ENCODE results near the gene ESPNL.
"Not testable (repeated sequence)": the region's sequence is repeated elsewhere in the genome, so short reads cannot be mapped to it uniquely, and the experiment has no call there.

ESPNL gene

DNA sequence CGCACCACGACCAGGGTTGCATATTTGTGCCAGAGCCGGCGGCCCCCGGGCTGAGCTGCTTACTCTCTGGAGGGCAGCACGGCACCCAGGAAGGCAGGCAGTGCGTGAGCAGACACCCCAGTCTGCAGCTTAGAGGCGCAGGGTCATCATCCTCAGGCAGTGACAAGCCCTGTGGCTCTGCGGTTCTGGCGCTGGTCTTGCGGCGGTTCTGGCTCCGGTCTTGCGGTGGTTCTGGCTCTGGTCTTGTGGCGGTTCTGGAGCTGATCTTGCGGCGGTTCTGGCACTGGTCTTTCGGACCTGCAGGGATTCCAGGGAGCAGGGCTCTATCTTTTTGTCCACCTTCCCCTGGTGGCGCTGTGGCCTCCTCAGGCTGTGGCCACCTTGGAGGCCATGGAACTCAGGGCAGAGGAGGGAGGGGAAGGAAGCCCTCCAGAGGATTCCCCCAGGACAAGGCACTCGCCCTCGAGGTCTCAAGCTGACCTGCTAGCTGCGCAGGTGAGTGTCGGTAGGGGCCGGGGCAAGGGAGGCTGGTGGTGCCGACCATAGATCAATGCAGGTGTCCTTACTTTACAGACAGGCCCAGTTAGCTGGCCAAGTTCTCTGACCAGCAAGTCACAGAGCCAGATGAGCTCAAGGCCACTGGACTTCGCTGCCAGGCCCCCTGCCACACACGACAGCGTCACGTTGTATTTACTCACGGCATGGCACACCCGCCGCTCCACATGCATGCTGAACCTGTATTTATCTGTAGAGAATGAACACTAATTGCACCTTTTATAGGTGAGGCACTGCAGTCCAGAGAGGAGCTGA lies 14.9 kb downstream of the ESPNL start:
- no peak for DNase-seq (ENCODE audit: low spot score)

DNA sequence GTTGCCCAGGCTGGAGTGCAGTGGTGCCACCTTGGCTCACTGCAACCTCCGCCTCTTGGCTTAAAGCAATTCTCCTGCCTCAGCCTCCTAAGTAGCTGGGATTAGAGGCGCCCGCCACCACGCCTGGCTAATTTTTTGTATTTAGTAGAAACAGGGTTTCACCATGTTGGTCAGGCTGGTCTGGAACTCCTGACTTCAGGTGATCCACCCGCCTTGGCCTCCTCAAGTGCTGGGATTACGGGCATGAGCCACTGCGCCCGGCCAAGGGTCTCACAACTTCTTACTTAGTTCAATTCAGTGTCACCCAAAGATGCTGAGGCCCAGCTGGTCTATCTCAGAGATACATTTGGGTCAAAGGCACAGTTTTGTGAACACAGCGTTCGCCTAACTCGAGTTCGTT lies 15.6 kb downstream of the ESPNL start:
- not testable (repeated sequence) for DNase-seq (ENCODE audit: low spot score)

DNA sequence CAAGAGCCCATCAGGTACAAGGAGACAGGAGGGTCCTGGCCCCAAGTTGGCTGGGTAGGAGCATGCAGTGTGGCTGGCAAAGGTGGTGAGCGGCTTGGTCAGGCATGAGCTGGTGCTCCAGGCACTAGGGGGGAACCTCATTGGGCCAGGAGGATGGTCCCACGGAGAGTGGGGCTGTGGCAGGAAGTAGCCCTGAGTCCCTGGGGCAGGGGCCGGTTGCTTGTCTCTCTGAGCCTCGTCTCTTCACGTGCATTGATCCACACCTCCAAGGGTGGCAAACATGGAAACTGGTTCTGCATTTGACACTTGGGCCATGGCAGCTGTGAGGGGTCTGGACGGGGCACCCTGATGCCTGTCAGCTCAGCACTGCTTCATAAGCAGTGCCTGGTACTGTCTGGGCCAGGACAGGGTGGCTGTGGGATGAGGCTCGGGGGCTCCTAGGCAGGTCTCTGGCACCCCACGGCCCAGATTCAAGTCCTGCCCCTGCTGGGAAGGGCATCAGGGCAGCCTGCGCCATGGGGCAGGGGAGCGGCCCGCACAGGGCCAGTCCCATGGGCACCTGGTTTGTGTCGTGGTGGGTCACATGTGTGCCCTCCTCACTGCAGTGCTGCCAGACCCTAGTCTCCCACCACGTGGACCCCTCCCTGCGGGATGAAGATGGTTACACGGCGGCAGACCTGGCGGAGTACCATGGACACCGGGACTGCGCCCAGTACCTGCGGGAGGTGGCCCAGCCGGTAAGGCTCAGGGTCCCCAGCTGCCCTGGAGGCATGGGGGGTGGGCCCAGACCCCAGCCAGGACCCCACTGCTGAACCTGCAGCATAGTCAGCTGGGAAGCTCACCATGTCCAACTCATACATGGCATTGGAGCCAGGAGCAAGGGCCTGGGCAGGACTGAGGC lies 16.4 kb downstream of the ESPNL start:
- DNase-seq (ENCODE audit: low spot score), result no peak

DNA sequence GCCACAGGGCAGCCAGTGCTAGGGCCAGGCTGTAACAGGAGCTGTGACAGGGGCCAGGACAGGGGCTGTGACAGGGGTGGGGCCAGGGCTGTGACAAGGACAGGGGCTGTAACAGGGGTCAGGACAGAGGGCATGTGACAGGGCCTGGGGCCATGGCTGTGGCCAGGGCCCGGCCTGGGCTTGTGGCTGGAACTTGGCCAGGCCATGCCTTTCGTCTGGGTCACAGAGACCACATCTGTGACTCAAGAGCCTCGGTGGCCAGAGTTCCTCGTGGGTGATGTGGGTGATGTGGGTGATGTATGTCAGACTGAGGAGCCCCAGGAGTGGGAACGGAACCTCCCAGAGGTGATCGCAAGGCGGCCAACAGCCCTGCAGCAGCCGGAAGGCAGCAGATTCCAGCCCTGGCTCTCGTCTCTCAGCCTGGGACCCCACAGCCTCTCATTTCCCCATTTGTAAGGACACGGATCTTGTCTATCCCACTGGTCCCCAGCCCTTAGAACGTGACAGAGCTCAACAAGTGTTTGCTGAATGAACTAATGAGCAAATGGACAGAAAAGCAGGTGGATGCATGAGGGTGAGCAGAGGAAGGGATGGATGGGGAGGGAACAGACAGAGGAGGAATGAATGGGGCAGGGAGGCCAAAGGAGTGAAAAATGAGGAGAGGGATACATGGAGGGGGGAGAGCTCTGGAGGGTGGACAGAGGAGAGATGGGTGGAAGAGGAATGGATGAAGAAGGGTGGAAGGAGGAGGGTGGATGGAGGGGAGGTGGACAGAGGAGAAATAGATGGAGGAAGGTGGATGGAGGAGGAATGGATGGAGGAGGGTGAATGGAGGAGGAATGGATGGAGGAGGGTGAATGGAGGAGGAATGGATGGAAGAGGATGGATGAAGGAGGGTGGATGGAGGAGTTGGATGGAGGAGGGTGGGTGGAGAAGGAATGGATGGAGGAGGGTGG lies 17.3 kb downstream of the ESPNL start:
- no peak for DNase-seq (ENCODE audit: low spot score)

DNA sequence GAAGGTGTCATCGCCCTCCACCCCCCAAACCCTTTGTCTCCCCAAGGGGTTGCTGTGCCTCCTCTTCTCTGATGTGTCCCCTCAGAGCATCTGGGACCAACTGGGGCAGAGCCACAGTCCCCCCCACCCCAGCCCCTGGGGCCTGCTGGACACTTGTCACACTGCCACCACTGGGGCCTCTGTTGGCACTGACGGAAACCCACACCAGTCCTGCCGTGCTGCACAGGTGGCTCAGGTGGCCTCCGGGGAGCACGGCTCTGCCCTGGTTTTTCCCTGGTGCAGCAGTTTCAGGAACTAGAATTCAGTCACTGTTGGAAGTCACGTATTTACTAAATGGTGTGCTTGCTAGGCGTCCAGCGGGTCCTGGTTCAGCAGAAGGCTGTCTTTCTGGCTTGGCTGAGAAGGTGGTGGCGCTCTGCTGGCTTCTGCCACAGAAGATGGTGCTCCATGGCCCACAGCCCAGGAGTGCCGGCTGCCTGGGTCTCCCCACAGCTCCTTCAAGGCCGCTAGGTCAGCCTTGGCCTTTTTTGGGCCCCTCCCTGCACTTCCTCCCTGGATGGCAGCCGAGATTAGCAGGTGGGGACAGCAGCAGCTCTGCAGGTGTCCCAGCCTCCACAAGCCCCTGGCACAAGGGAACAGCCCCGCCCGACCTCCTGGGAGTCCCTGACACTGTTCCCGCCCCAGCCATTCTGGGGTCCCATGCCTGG lies 19.8 kb downstream of the ESPNL start:
- no peak for DNase-seq (ENCODE audit: low spot score)

DNA sequence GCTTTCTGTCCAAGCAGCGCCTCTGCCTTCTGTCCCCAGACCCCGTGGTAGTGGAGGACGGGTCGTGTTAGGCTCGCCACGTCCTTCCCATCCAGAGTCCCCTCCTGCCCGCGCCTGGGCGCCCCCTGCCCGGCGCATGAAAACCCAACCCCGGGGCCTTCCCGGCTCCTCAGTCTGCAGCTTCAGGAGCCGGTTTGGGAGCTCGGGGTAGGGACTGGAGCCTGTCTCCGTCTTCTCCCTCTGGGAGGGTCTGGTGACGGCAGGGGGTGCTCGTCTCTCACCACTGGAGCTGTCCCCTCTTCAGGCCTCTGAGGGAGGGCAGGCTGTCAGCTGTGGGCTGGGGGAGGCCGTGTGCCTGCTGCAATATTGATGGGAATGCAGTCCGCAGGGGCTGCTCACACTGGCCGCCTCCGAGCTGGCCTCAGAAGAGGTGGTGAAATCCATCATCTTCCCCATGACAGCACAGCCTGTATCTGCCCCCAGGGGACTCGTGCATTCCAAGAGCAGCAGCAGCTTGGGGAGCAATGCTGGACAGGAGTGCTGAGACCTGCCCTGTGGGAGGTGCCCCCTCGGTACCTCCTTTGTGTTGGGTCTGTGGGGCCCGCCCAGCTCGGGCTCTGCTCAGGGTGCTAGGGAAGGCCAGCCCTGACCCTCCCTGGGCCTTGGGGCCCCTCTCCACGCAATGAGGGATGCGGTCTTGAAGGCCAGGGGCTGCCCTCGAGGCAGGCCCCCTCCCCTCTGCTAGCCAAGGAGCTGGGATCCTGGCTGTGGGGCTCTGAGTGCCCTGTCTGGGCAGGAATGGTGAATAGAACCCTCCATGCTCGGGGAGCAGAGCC lies 20.5 kb downstream of the ESPNL start:
- no peak for DNase-seq (ENCODE audit: low spot score)

DNA sequence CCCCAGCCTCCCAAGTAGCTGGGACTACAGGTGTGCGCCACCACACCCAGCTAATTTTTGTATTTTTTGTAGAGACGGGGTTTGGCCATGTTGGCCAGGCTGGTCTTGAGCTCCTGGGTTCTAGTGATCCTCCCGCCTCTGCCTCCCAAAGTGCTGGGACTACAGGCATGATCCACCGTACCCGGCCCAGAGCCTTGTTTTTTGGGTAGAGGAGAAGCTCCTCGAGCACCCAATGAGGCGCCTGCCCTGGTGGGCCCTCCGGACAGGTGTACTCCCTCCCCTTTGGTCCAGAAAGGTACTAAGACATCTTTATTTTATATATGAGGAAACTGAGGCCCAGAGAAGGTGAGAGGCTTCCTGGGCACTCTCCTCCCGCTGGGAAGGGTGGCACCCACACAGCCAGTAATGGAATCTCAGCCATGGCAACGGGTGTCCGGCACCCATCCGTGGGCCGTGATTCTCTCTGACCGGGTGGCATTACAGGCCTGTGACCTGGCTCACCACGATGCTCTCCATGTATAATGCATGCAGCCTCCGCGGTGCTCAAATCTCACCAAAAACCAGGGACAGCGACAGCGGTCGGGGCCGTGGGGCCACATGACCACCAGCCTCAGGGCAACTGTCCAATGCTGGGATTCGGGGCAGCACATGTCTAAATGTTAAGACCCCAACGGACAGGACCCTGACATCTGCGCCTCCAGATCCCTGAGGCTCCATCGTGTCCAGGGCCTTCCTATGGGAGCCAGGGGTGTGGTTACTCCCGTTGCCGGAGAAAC lies 21.6 kb downstream of the ESPNL start:
- DNase-seq (ENCODE audit: low spot score), result no peak

DNA sequence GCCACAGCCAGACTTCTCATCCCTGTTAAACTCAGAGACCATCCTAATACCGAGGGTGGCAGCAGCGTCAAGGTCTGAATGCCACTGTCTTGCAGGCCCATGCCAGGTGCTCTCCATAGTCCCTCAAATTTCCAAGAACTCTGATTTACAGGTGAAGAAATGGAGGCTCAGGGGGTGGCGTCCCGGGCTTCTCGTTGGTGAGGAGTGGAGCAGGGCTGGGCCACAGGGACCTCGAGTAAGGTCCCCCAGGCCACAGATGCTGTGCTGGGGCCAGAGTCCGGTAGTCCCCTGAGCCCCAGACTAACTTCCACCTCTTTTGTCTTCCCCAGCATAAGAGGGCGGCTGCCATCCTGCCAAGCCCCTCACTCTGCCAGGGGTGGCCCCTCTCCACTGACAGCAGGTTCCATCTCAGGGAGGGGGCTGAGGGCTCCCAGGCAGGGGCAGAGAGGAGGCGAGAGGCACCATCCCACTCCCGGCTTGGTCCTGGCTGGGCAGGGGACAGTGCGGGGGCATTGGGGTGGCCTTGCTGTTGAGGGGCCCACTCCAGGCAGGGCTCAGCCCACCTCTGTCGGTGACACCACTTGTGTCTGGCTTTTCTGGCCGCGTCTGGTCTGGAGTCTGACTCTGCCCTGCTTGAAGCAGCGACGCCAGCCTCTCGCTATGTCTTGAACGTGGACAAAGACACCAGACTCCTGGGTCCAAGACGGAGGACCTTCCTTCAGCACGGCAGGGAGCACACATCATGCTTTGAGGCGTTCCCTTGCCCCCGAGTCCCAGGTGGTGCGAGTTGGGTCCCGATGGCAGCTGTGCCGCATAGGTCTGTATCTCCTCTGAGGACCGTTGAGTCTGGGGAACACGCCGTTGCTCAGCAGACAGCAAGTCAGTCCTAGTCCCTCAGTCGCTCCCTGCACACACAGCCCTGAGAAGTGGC lies 22.4 kb downstream of the ESPNL start:
- no peak for DNase-seq (ENCODE audit: low spot score)

DNA sequence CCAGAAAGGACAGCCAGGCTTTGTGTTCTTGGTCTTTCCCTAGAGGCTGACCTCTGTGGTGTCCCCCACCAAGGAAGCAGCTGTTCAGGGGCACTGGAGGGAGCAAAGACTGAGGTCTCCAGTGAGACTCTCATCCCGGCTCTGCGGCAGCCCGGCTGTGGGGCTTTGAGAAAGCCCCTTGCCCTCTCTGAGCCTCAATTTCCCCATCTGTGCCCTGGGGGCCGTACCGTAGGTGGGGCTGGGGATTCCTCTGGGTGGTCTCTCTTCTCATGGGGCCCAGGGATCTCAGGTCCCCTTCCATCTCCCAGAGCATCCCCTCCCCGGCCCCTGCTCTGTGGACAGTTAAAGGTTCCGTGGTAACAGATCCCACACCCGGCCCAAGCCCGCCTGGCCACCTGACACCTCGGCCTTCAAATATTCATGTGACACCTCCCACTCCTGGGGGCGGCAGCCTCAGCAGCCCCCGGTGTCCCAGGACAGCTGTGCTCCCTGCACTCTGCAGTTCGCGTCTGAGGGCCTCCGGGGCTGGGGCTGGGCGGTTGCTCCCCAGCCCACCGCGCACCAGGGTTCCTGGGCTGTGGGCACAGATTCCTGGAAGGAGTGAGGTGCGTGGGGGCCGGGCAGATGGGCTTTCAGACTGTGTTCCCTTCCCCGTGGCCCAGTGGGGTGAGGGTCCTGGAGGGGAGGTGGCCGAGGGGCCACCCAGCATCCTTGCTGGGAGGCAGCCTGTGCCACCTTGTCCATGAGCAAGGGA lies 23.3 kb downstream of the ESPNL start:
- no peak for DNase-seq (ENCODE audit: low spot score)

DNA sequence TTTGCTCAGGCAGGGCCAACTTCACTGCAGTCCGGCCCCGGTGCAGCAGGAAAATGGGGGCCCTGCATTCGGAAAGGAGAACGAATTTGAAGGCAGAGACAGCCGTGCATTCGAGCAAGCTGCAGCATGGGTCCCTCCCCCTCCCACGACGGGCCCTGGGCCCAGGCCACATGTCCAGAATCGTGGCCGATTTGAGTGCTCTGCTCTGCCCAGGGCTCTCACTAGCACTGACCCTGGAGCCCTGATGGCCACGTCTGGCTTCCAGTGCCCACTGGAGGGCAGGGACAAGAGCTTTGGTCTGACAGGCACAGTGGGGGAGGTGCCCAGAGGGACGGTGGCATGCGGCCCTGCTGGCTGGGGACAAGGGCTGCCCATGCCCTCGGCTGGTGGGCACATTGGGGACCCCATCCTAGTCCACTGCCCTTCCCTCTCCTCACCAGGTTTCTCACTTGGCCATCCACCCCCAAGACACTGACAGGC lies 23.9 kb downstream of the ESPNL start:
- DNase-seq (ENCODE audit: low spot score), result no peak

DNA sequence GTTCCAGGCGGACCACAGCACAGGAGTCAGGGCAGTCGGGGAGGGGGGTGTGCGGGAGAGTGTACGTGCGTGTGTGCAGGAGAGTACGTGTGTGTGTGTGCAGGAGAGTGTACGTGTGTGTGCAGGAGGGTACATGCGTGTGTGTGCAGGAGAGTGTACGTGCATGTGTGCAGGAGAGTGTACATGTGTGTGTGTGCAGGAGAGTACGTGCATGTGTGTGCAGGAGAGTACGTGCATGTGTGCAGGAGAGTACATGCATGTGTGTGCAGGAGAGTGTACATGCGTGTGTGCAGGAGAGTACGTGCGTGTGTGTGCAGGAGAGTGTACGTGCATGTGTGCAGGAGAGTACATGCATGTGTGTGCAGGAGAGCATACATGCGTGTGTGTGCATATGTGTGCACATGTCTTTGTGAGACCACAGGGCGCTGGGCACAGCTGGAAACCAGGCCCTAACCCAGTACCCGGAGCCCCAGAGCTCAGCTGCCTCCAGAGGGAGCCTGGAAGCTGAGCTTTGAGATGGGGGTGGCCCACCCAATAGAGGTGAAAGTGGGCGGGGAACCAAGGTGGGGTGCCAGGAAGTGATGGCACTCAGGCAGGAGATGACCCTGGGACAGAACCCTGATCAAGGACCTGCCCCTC lies 24.5 kb downstream of the ESPNL start:
- no peak for DNase-seq (ENCODE audit: low spot score)

DNA sequence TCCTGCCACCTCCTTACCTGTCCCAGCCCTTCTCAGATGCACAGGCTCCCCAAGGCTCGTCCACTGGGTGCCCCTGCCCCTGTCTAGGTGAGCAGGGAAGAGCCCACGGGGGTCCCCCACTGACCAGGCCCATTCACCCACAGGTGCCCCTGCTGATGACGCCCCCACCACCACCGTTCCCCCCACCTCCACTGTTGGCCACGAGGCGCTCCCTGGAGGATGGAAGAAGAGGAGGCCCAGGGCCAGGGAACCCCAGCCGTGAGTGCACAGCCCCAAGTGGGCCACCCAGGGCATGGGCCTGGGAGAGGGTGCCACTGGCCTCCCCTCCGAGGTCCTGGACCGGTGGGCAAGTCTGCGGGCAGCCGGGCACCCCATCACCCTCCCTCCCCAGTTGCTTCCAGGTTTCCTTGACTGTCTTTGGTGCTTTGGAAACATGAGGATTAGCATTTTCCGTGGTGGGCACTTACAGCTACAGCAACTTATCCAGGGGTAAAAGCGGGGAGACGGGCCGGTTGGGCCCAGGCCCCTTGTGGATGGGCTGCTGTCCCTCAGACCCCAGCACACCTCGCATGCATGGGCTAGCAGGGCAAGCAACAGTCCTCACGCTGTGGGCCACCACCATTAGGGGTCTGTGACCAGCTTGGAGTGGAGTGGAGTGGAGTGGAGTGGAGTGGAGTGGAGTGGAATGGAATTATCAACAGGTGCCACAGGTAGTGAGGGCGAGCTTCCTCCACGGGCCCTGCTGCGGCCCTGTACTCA lies 25.2 kb downstream of the ESPNL start:
- no peak for DNase-seq (ENCODE audit: low spot score)

DNA sequence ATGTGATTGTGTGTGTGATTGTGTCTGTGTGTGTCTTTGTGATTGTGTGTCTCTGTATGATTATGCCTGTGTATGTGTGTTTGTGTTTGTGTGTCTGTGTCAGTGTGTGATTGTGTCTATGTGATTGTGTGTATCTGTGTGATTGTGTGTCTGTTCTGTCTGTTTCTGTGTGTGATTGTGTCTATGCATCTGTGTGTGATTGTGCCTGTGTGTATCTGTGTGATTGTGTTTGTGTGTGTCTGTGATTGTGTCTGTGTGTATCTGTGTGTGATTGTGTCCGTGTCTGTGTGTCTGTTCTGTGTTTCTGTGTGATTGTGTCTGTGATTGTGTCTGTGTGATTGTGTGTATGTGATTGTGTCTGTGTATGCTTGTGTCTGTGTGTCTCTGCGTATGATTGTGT lies 26.2 kb downstream of the ESPNL start:
- no peak for DNase-seq (ENCODE audit: low spot score)

DNA sequence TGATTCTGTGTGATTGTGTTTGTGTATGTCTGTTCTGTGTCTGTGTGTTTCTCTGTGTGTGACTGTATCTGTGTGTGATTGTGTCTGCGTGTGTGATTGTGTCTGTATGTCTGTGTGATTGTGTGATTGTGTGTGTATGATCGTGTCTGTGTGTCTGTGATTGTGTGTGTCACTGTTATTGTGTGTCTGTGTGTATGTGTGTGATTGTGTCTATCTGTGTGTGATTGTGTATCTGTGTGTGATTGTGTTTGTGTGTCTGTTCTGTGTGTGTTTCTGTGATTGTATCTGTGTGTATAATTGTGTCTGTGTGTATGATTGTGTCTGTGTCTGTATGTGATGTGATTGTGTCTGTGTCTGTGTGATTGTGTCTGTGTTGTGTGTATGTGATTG lies 26.6 kb downstream of the ESPNL start:
- no peak for DNase-seq (ENCODE audit: low spot score)

DNA sequence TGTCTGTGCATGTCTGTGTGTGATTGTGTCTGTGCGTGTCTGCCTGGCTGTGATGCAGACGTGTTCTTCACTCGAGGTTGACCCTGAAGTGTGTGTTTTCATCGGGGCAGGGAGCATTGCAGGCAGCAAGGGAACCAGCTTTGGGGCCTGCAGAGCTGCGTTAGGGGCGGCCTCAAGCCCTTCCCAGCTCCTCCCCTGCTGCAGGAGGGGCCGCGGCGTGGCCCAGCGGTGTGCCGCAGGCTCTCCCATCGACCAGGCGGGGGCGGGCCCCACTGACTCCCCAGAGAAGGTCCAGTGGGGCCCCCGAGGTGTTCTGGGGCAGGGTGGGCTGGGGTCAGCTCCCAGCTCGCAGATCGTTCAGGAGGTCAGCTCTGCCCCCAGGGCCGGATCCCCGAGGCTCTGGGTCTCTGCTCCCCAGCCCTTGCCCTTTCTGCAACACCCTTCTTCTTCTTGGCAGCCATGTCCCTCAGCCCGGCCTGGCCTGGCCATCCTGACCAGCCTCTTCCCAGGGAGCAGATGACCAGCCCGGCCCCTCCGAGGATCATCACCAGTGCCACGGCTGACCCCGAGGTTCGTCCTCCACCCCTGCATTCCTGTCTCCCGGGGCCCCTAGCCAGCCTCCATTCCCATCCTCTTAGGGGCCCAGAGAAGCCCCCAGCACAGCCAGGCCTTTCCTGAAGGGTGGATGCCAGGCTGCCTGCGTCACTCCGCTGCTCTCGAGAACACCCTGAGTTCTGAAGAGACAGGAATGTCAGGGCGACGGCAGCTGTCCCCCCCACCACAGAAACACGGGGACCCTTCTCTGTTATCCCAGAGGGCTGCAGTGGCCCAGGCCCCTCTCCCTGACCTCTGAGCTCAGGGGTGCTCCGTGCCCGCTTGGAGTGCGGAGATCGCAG lies 27.3 kb downstream of the ESPNL start:
- DNase-seq (ENCODE audit: low spot score), result no peak
